Neural crest cell (in vitro differentiated cells): ENCODE data around the gene JMJD7. TPM values are rescaled to one million over a fixed set of nuclear protein-coding genes. Genes with fewer than 3 reads are reported as not detected.

Source experiments
- DNase-seq: peaks from one replicate; pipeline ENCODE4 v3.0.0; 2021; ENCODE audit warnings: low read depth, mixed read lengths, low spot score
- H3K27ac Mint-ChIP-seq: one replicate; pipeline ENCODE4 v1.8.0; 2021; ENCODE audit warnings: mild to moderate bottlenecking, mixed read lengths; ENCODE audit not compliant: unreplicated experiment
- H3K27me3 Mint-ChIP-seq: 2 replicates; pipeline ENCODE4 v1.8.0; 2021; ENCODE audit warnings: low read depth, mild to moderate bottlenecking, mixed read lengths
- H3K36me3 Mint-ChIP-seq: 2 replicates; pipeline ENCODE4 v1.8.0; 2021; ENCODE audit warnings: low read depth, mild to moderate bottlenecking, mixed read lengths
- H3K4me1 Mint-ChIP-seq: 2 replicates; pipeline ENCODE4 v1.8.0; 2021; ENCODE audit warnings: mixed read lengths
- H3K4me3 Mint-ChIP-seq: one replicate; pipeline ENCODE4 v1.8.0; 2021; ENCODE audit warnings: mild to moderate bottlenecking, mixed read lengths
- H3K9me3 Mint-ChIP-seq: 2 replicates; pipeline ENCODE4 v1.8.0; 2021; ENCODE audit warnings: mixed read lengths
- total RNA-seq: library from RNA; stranded (reverse); gene quantifications from 2 replicates; pipeline ENCODE4 v1.2.1, GENCODE V29; 2021
- TF ChIP-seq, protein P1 (sequence below): fragments of 200-600 bp; sonication (generic); conservative IDR thresholded peaks from 2 replicates; pipeline ENCODE4 v1.5.0; 2021; ENCODE audit warnings: antibody characterized with exemption, mild to moderate bottlenecking

JMJD7 gene
- total RNA-seq, 1 donor from 2014 or later: 16.6 TPM

DNA sequence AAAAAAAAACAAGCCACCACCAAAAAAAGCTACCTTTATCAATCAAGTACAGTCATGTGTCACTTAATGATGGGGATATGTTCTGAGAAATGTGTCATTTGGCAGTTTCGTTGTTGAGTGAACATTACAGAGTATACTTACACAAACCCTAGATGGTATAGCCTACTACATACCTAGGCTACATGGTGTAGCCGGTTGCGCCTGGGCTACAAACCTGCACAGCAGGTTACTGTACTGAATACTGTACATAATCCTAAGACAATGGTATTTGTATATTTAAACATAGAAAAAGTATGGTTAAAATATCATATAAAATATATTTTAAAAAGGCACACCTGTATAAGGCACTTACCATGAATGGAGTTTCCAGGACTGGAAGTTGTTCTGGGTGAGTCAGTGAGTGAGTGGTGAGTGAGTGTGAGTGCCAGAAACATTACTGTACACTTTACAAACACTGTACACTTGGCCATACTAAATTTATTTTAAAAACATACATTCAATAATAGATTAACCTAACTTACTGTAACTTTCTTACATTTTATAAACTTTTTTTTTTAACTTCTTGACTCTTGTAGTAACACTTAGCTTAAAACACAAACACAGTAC lies 25.9 kb upstream of the JMJD7 start:
- TF ChIP-seq, protein P1, sequence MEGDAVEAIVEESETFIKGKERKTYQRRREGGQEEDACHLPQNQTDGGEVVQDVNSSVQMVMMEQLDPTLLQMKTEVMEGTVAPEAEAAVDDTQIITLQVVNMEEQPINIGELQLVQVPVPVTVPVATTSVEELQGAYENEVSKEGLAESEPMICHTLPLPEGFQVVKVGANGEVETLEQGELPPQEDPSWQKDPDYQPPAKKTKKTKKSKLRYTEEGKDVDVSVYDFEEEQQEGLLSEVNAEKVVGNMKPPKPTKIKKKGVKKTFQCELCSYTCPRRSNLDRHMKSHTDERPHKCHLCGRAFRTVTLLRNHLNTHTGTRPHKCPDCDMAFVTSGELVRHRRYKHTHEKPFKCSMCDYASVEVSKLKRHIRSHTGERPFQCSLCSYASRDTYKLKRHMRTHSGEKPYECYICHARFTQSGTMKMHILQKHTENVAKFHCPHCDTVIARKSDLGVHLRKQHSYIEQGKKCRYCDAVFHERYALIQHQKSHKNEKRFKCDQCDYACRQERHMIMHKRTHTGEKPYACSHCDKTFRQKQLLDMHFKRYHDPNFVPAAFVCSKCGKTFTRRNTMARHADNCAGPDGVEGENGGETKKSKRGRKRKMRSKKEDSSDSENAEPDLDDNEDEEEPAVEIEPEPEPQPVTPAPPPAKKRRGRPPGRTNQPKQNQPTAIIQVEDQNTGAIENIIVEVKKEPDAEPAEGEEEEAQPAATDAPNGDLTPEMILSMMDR: no peak
- Mint-ChIP-seq H3K36me3 (peaks cover 6% of the 10 kb centered on the region), H3K27me3 (no peaks in the 10 kb centered on the region), H3K9me3 (no peaks in the 10 kb centered on the region), H3K4me1 (peaks cover 6% of the 10 kb centered on the region), H3K4me3 (no peak overlapping the region), H3K27ac (no peak overlapping the region)
- no peak for DNase-seq

DNA sequence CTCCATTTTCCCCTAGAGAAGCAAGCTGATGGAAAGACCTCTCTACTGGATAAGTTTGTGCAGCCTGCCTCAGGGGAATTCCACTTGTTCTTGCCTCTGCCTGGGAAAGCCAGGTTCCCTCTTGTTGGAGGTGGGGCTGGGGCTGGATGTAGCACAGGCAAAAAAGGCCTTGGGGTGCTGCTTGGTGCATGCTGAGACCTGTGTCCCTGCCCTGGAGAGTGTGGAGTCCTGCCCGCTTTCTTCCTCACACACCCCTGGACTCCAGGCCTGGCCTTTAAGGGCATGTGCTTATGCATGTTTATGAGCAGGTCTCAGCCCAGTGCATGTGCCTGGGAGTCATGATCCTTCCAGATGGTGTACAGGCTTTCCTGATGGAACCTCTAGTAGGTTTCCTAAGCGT lies 23.5 kb upstream of the JMJD7 start:
- Mint-ChIP-seq H3K4me3 (no peak overlapping the region), H3K27ac (no peak overlapping the region), H3K36me3 (peaks cover 6% of the 10 kb centered on the region), H3K27me3 (no peaks in the 10 kb centered on the region), H3K9me3 (no peaks in the 10 kb centered on the region), H3K4me1 (peaks cover 3% of the 10 kb centered on the region)
- TF ChIP-seq, protein P1: no peak
- no peak for DNase-seq

DNA sequence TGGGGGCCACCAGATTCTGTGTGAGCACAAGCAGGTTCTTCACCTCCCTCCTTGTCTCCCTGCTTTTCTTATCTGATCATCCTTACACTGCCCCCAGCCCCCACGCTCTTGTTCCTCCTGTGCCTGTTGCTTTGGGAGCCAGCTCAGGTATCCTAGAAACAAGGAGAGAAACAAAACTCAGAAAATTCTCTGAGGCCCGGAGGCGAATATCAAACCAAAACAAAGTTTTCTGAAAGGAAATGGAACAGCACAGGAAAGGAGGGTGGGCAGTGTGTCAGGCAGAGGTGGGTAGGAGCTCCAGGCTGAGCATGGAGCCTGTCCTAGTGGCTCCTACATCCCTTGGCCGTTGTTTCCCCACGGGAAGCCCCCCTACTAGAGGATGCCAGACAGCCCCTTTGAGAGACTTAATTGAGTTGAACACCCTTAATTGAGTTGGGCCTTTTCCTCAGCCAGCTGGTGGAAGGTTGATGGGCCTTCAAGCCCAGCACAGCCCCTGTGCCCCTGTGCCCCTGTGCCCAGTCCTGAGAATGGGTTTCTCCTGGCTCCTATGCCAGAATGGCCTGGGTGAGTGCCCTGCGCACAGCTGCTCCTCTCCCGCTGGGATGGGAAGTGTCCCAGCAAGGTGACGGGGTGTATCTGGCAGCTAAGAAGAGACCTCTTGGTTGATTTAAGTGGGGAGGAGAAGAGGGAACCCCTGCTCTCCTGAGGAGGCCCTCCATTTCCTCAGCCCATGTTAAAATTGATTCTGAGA lies 22.8 kb upstream of the JMJD7 start:
- TF ChIP-seq, protein P1: no peak
- H3K4me3 Mint-ChIP-seq: no peak overlapping the region
- peaks cover 3% of the 10 kb centered on the region for H3K4me1 Mint-ChIP-seq
- DNase-seq: no peak
- no peaks in the 10 kb centered on the region for H3K27me3 Mint-ChIP-seq
- H3K27ac Mint-ChIP-seq: peak overlapping the region; percentile 60
- H3K9me3 Mint-ChIP-seq: no peaks in the 10 kb centered on the region
- H3K36me3 Mint-ChIP-seq: peaks cover 6% of the 10 kb centered on the region

DNA sequence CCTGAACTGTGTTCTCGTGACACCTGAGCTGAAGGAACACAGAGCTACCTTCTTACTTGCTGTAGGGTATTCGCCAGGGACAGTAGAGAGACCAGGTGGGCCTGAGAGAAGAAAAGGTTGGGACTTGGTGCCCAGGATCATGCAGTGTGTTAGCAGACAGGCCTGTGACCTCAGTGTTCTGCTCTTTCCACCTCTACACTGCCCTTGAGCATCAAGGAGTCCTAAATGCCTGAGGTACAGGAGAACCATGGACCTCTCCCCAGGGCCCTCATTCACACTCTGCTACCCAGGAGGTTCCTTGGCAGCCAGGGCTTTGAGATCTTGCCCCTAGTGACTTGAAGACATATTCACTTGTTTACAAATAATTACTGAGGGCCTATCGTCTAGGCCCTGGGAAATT lies 22.2 kb upstream of the JMJD7 start:
- Mint-ChIP-seq H3K27me3 (no peaks in the 10 kb centered on the region), H3K9me3 (no peaks in the 10 kb centered on the region), H3K36me3 (peaks cover 6% of the 10 kb centered on the region), H3K4me1 (peaks cover 3% of the 10 kb centered on the region), H3K4me3 (no peak overlapping the region), H3K27ac (peak overlapping the region; percentile 12)
- TF ChIP-seq, protein P1: no peak
- DNase-seq: no peak

DNA sequence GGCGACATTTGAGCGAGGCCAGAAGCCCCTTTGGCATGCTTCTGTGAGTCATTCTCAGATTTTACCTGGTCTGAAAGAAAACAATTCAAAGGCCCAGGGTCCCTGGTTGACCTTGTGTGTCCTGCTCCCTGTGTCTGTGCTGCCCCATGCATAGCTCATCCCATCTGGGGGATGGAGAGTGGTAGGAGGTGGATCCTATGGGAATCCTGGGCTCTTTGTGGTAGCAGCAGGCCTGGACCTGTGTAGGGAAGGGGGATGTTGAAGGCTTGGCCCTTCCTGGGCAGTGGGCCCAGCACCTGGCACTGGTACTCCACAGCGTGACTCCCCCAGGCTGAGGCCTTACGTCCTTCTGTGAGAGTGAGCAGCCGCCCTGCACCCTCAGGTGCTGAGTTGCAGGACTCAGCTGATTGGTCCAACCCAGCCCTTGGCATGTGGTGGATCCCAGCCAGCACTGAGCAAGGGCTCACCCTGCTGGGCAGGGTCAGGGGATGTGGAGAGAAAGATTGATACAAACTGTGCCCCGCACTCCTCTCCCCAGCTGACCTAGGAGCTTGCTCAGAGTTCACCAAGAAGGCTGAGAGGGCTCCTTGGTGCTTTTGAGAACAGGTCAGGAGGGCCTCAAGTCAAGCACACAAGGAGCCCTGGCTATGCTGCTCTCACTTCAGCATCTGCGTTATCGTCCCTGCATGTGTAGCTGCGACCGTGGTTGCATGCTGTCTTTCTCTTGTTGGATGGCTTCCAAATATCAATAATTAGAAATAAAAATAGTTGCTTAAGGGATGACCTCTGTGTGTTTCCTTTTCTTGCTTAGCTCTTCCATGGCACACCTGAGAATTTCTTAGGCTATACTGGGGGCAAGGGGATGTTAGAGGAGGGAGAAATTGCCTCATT lies 21.4 kb upstream of the JMJD7 start:
- Mint-ChIP-seq H3K9me3 (no peaks in the 10 kb centered on the region), H3K27me3 (no peaks in the 10 kb centered on the region), H3K36me3 (no peaks in the 10 kb centered on the region), H3K27ac (no peak overlapping the region), H3K4me3 (no peak overlapping the region), H3K4me1 (peaks cover 7% of the 10 kb centered on the region)
- DNase-seq: no peak
- TF ChIP-seq, protein P1: no peak
